ENCODE data around the gene LLCFC1. TPM values are rescaled to one million over a fixed set of nuclear protein-coding genes. Genes with fewer than 3 reads are reported as not detected.

Gene LLCFC1
- total RNA-seq, 2 donors from 2014 or later = 6.4 TPM; not detected in 1

GRCh38 chr7:142956951-142957623 is 17.8 kb downstream of the LLCFC1 start:
- intact Hi-C loops (cut with DNase I) = no loop called here
- Histone ChIP-seq H3K27me3 (replicated peaks; ENCODE audit: insufficient read depth) (no peaks in the 10 kb centered on the region), H3K4me1 (replicated peaks) (no peaks in the 10 kb centered on the region), H3K36me3 (no peaks in the 10 kb centered on the region), H3K27ac (no peak overlapping the region), H3K9me3 (no peaks in the 10 kb centered on the region), H3K4me3 (no peak overlapping the region)
- DNase-seq (ENCODE audit: low spot score) = no peak
- 64% methylated on average over 3 of the region's 3 CpGs for WGBS
- TF ChIP-seq CTCF (IDR thresholded peaks at IDR 0.05) (no peak), POLR2A (IDR thresholded peaks at IDR 0.05) (no peak), POLR2AphosphoS5 (IDR thresholded peaks at IDR 0.05) (no peak)

- Histone ChIP-seq H3K4me1 (replicated peaks) (no peaks in the 10 kb centered on the region), H3K27me3 (replicated peaks; ENCODE audit: insufficient read depth) (no peaks in the 10 kb centered on the region), H3K4me3 (no peak overlapping the region), H3K36me3 (no peaks in the 10 kb centered on the region), H3K9me3 (no peaks in the 10 kb centered on the region), H3K27ac (no peak overlapping the region)
- DNase-seq (ENCODE audit: low spot score) = no peak
- intact Hi-C loops (cut with DNase I) = no loop called here
- TF ChIP-seq POLR2AphosphoS5 (IDR thresholded peaks at IDR 0.05) (no peak), POLR2A (IDR thresholded peaks at IDR 0.05) (no peak), CTCF (IDR thresholded peaks at IDR 0.05) (no peak)
- WGBS = 72% methylated on average over 8 of the region's 8 CpGs
Observed at GRCh38 chr7:142957723-142958122, 18.4 kb downstream of the LLCFC1 start.

- intact Hi-C loops (cut with DNase I) = no loop called here
Observed at GRCh38 chr7:142959202-142959601, 19.9 kb downstream of the LLCFC1 start.

GRCh38 chr7:142960955-142961512 is 21.8 kb downstream of the LLCFC1 start:
- Histone ChIP-seq H3K9me3 (no peaks in the 10 kb centered on the region), H3K4me1 (replicated peaks) (no peaks in the 10 kb centered on the region), H3K36me3 (no peaks in the 10 kb centered on the region), H3K27me3 (replicated peaks; ENCODE audit: insufficient read depth) (no peaks in the 10 kb centered on the region), H3K27ac (no peak overlapping the region), H3K4me3 (no peak overlapping the region)
- DNase-seq (ENCODE audit: low spot score) = no peak
- intact Hi-C loops (cut with DNase I) = no loop called here
- TF ChIP-seq CTCF (IDR thresholded peaks at IDR 0.05) (peak in 3 of 4 experiments; percentile 13 to 42 (median 29)), POLR2A (IDR thresholded peaks at IDR 0.05) (no peak)
- 92% methylated on average over 5 of the region's 5 CpGs for WGBS

More at GRCh38 chr7:142959202-142959601, 19.9 kb downstream of the LLCFC1 start:
- Histone ChIP-seq H3K36me3 (no peaks in the 10 kb centered on the region), H3K9me3 (no peaks in the 10 kb centered on the region), H3K4me1 (replicated peaks) (no peaks in the 10 kb centered on the region), H3K27ac (no peak overlapping the region), H3K4me3 (no peak overlapping the region), H3K27me3 (replicated peaks; ENCODE audit: insufficient read depth) (no peaks in the 10 kb centered on the region)
- no peak for DNase-seq (ENCODE audit: low spot score)
- TF ChIP-seq POLR2AphosphoS5 (IDR thresholded peaks at IDR 0.05) (no peak), CTCF (IDR thresholded peaks at IDR 0.05) (no peak), POLR2A (IDR thresholded peaks at IDR 0.05) (no peak)

- no peak for DNase-seq (ENCODE audit: low spot score)
- TF ChIP-seq POLR2AphosphoS5 (IDR thresholded peaks at IDR 0.05) = no peak
- TF ChIP-seq POLR2A (IDR thresholded peaks at IDR 0.05) = no peak
- TF ChIP-seq CTCF (IDR thresholded peaks at IDR 0.05) = no peak
- H3K27ac ChIP-seq = no peak overlapping the region
- no peak overlapping the region for H3K4me3 ChIP-seq
- WGBS = 78% methylated on average over 4 of the region's 4 CpGs
- no peaks in the 10 kb centered on the region for H3K9me3 ChIP-seq
- intact Hi-C loops (cut with DNase I) = no loop called here
- H3K4me1 ChIP-seq (replicated peaks) = no peaks in the 10 kb centered on the region
- no peaks in the 10 kb centered on the region for H3K27me3 ChIP-seq (replicated peaks; ENCODE audit: insufficient read depth)
- H3K36me3 ChIP-seq = no peaks in the 10 kb centered on the region
Observed at GRCh38 chr7:142961595-142961972, 22.3 kb downstream of the LLCFC1 start.
